ENCODE measurements around the gene KCNIP4. TPM values are rescaled to one million over a fixed set of nuclear protein-coding genes. Genes with fewer than 3 reads are reported as not detected.
A peak's percentile ranks its signal among the peaks of the same experiment; 100 is the strongest.

KCNIP4 gene
- polyA plus RNA-seq, 3 donors: 0.09 to 0.25 TPM; not detected in 1

DNA sequence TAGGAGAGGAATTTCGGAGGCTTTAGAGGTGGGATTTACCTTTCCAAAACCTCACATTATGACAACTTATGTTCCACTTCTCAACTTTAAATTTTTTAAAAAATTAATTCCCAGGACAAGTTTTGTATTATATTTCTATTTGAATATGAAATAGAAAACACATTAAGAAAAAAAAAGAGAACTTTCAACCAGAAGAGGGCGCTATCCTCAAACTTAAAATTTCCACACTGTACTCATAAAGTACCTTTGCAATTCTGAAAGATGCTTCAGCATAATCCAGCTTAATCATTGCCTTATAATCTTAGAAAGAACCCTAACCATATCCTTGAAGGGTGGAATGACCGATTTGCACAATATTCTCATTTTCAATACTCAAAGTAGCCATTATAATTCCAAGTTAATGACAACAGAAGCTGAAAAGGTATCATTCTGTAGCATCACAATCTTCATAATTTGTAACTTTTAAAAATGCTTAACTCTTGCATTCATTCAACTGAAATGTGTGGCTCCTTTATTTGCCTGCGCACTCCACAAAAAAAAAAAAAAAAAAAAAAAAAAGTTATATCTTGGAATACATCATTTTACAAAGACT is 158.0 kb downstream of the KCNIP4 start:
- no peak for DNase-seq
- no peaks in the 10 kb centered on the region for H3K27me3 Mint-ChIP-seq (ENCODE audit: low read depth in 3 of 3)
- Histone ChIP-seq H3K27me3 (ENCODE audit: control insufficient read depth in 2 of 2, insufficient read depth in 2 of 2, low read length in 2 of 2) (no peaks in the 10 kb centered on the region), H3K9me3 (replicated peaks in 1 of 2; ENCODE audit: control insufficient read depth in 1 of 2, insufficient read depth in 1 of 2, low read length in 2 of 2) (no peaks in the 10 kb centered on the region), H3K9ac (ENCODE audit: insufficient read depth, low read length, poor library complexity, severe bottlenecking) (no peak overlapping the region), H2AFZ (ENCODE audit: insufficient read depth, low read depth, low read length, poor library complexity, severe bottlenecking) (no peak overlapping the region), H3K36me3 (replicated peaks in 1 of 2; ENCODE audit: control insufficient read depth in 1 of 2, insufficient read depth in 2 of 2, low read length in 2 of 2) (no peaks in the 10 kb centered on the region), H3K4me2 (replicated peaks; ENCODE audit: extremely low read depth, low read length, poor library complexity, severe bottlenecking) (no peak overlapping the region), H3K79me2 (ENCODE audit: insufficient read depth, low read length) (no peaks in the 10 kb centered on the region), H3K4me3 (replicated peaks in 1 of 3; ENCODE audit: low read depth in 2 of 3, low read length in 3 of 3) (no peak overlapping the region), H3K27ac (ENCODE audit: low read depth in 1 of 2, low read length in 2 of 2) (no peak overlapping the region), H4K20me1 (ENCODE audit: insufficient read depth, low read length) (no peaks in the 10 kb centered on the region), H3K4me1 (ENCODE audit: control insufficient read depth in 1 of 2, insufficient read depth in 2 of 2, low read length in 2 of 2) (no peaks in the 10 kb centered on the region)
- TF ChIP-seq, protein P1, sequence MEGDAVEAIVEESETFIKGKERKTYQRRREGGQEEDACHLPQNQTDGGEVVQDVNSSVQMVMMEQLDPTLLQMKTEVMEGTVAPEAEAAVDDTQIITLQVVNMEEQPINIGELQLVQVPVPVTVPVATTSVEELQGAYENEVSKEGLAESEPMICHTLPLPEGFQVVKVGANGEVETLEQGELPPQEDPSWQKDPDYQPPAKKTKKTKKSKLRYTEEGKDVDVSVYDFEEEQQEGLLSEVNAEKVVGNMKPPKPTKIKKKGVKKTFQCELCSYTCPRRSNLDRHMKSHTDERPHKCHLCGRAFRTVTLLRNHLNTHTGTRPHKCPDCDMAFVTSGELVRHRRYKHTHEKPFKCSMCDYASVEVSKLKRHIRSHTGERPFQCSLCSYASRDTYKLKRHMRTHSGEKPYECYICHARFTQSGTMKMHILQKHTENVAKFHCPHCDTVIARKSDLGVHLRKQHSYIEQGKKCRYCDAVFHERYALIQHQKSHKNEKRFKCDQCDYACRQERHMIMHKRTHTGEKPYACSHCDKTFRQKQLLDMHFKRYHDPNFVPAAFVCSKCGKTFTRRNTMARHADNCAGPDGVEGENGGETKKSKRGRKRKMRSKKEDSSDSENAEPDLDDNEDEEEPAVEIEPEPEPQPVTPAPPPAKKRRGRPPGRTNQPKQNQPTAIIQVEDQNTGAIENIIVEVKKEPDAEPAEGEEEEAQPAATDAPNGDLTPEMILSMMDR (IDR thresholded peaks at IDR 0.05): peak; percentile 55
- intact Hi-C loops (cut with micrococcal nuclease): loop anchor here in 1 of 2 donors (10.0 kb wide), 1 partner anchor 594 kb away; no protein-coding TSS in a partner anchor
- H3K9me3 Mint-ChIP-seq: no peaks in the 10 kb centered on the region
- H3K4me1 Mint-ChIP-seq: no peaks in the 10 kb centered on the region
- no peak overlapping the region for H3K4me3 Mint-ChIP-seq
- WGBS (ENCODE audit: insufficient coverage): 11% methylated on average over 1 of the region's 4 CpGs
- no peaks in the 10 kb centered on the region for H3K36me3 Mint-ChIP-seq
- H3K27ac Mint-ChIP-seq: no peak overlapping the region

DNA sequence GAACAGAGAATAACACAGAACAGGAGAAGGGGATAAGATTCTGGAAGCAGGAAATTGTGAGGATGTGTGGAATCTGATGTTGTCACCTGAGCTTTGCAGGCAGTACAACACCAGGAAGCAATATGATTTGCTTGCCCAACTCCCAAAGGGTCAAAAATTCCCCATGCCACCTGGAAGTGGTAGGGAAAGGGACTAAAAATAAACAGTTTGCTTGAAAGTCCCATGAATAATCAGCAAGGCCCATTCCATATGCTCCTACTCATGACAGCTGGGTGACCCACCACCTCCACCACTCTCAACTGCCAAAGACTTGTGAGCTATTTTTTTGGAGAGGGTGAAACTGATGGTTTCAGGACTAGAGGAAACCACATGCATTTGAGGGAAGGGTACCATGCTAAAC is 168.4 kb downstream of the KCNIP4 start:
- Histone ChIP-seq H3K36me3 (replicated peaks in 1 of 2; ENCODE audit: control insufficient read depth in 1 of 2, insufficient read depth in 2 of 2, low read length in 2 of 2) (no peaks in the 10 kb centered on the region), H3K4me2 (replicated peaks; ENCODE audit: extremely low read depth, low read length, poor library complexity, severe bottlenecking) (no peak overlapping the region), H3K27me3 (ENCODE audit: control insufficient read depth in 2 of 2, insufficient read depth in 2 of 2, low read length in 2 of 2) (no peaks in the 10 kb centered on the region), H3K27ac (ENCODE audit: low read depth in 1 of 2, low read length in 2 of 2) (no peak overlapping the region), H3K9me3 (replicated peaks in 1 of 2; ENCODE audit: control insufficient read depth in 1 of 2, insufficient read depth in 1 of 2, low read length in 2 of 2) (peaks cover 0 to 5% of the 10 kb centered on the region in 2 donors), H2AFZ (ENCODE audit: insufficient read depth, low read depth, low read length, poor library complexity, severe bottlenecking) (no peak overlapping the region), H3K79me2 (ENCODE audit: insufficient read depth, low read length) (no peaks in the 10 kb centered on the region), H3K4me3 (replicated peaks in 1 of 3; ENCODE audit: low read depth in 2 of 3, low read length in 3 of 3) (no peak overlapping the region), H3K9ac (ENCODE audit: insufficient read depth, low read length, poor library complexity, severe bottlenecking) (no peak overlapping the region), H3K4me1 (ENCODE audit: control insufficient read depth in 1 of 2, insufficient read depth in 2 of 2, low read length in 2 of 2) (no peaks in the 10 kb centered on the region), H4K20me1 (ENCODE audit: insufficient read depth, low read length) (no peaks in the 10 kb centered on the region)
- intact Hi-C loops (cut with micrococcal nuclease): loop anchor here in 1 of 2 donors (10.0 kb wide), 1 partner anchor 605 kb away; no protein-coding TSS in a partner anchor
- H3K4me3 Mint-ChIP-seq: no peak overlapping the region
- peaks cover 2 to 3% (median 2%) of the 10 kb centered on the region in 3 donors for H3K27me3 Mint-ChIP-seq (ENCODE audit: low read depth in 3 of 3)
- no peaks in the 10 kb centered on the region for H3K36me3 Mint-ChIP-seq
- no peaks in the 10 kb centered on the region for H3K4me1 Mint-ChIP-seq
- TF ChIP-seq, protein P1 (IDR thresholded peaks at IDR 0.05): no peak
- no peak for DNase-seq
- no peak overlapping the region for H3K27ac Mint-ChIP-seq
- peaks cover 0 to 8% (median 3%) of the 10 kb centered on the region in 7 donors for H3K9me3 Mint-ChIP-seq

All from CD14-positive monocyte (primary cell).